K562 (cell line): Measurements from ENCODE around the gene RFX3. TPM values are rescaled to one million over a fixed set of nuclear protein-coding genes. Genes with fewer than 3 reads are reported as not detected.

ENCODE experiments used
- ATAC-seq: fragments of 200-7000 bp; cut with Tn5 transposase; 3 replicates; pipeline ENCODE4 v1.9.1; 2020; ENCODE audit warnings: moderate library complexity
- BruUV-seq: library from RNA; stranded (reverse); fragments of 400-500 nt; replicated peaks from 2 replicates; lab custom pipeline; 2021; lab: Mats Ljungman, UMichigan
- CTCF ChIA-PET: fragments of 300-600 bp; formaldehyde crosslinking; extraction: SDS; loops from one replicate; lab custom pipeline; 2021; ENCODE audit warnings: low intra/inter-chr PET ratio; lab: Yijun Ruan, JAX
- POLR2A ChIA-PET: fragments of 300-600, 350-650 bp; sonication (Branson Sonifier 250); formaldehyde crosslinking; extraction: SDS; loops from one replicate; lab custom pipeline; 2021; ENCODE audit warnings: antibody characterized with exemption, inconsistent platforms; lab: Yijun Ruan, JAX
- DNase-seq, 4 experiments: peaks; one replicate each; pipeline versions ENCODE4 v3.0.0 to v3.0.0-alpha.2; 2011 to 2018; ENCODE audit warnings: low spot score in 3 of 4, mixed read lengths in 3 of 4; ENCODE audit errors: extremely low read depth in 1 of 4
- FAIRE-seq: peaks from 2 replicates; lab custom pipeline; 2011; peaks lifted over from hg19 to GRCh38; lab: Jason Lieb, UNC
- H2AFZ ChIP-seq: 2 replicates; pipeline ENCODE4 v1.6.0; 2011; ENCODE audit warnings: low read depth, low read length, control low read depth, inconsistent platforms
- H3K27ac ChIP-seq: fragments of 200-600 bp; 3 replicates; pipeline ENCODE4 v1.8.0; 2011; ENCODE audit warnings: low read depth, mild to moderate bottlenecking, control low read depth, inconsistent platforms, low read length, moderate library complexity, mixed read lengths; ENCODE audit errors: extremely low read depth
- H3K27me3 ChIP-seq, 2 experiments: fragments of 300-600 bp in 1 of 2; 2 replicates in 1 of 2; 3 replicates in 1 of 2; pipeline versions ENCODE4 v1.6.0 to v1.8.0; 2011; ENCODE audit warnings: inconsistent platforms in 2 of 2, low read length in 2 of 2, mild to moderate bottlenecking in 1 of 2, mixed read lengths in 1 of 2, moderate library complexity in 1 of 2; ENCODE audit not compliant: control insufficient read depth in 2 of 2, insufficient read depth in 2 of 2
- H3K36me3 ChIP-seq: fragments of 300-600 bp; 3 replicates; pipeline ENCODE4 v1.8.0; 2011; ENCODE audit warnings: mild to moderate bottlenecking, low read length, inconsistent platforms; ENCODE audit not compliant: control insufficient read depth, insufficient read depth
- H3K4me1 ChIP-seq, 2 experiments: fragments of 200-600 bp in 1 of 2; replicated peaks in 1 of 2; 2 replicates in 1 of 2; 3 replicates in 1 of 2; pipeline versions ENCODE4 v1.5.1 to v1.8.0; 2011; ENCODE audit warnings: inconsistent platforms in 2 of 2, low read length in 2 of 2, mild to moderate bottlenecking in 1 of 2, mixed read lengths in 1 of 2, moderate library complexity in 1 of 2; ENCODE audit not compliant: control insufficient read depth in 2 of 2, insufficient read depth in 2 of 2
- H3K4me2 ChIP-seq: 2 replicates; pipeline ENCODE4 v1.6.1; 2011; ENCODE audit warnings: low read length, control low read depth, inconsistent platforms, mixed read lengths; ENCODE audit not compliant: insufficient read depth
- H3K4me3 ChIP-seq: fragments of 200-600 bp; sonication (generic), shearing (Covaris generic); 2 replicates; pipeline ENCODE4 v1.5.1; 2016; ENCODE audit warnings: control low read depth, inconsistent platforms
- H3K79me2 ChIP-seq: fragments of 200-600 bp; 3 replicates; pipeline ENCODE4 v1.8.0; 2011; ENCODE audit warnings: low read length, inconsistent platforms; ENCODE audit not compliant: control insufficient read depth, insufficient read depth
- H3K9ac ChIP-seq, 2 experiments: 2 replicates each; pipeline versions ENCODE4 v1.6.0 to v1.6.1; 2011; ENCODE audit warnings: low read depth in 2 of 2, low read length in 2 of 2, control low read depth in 1 of 2, inconsistent platforms in 1 of 2, mild to moderate bottlenecking in 1 of 2, mixed read lengths in 1 of 2; ENCODE audit not compliant: insufficient read depth in 1 of 2
- H3K9me1 ChIP-seq: one replicate; pipeline ENCODE4 v1.6.0; 2011; ENCODE audit warnings: inconsistent platforms, mild to moderate bottlenecking, low read length, moderate library complexity; ENCODE audit not compliant: control insufficient read depth, insufficient read depth
- H3K9me3 ChIP-seq: replicated peaks from 2 replicates; pipeline ENCODE4 v1.5.1; 2011; ENCODE audit warnings: low read depth, low read length, inconsistent platforms; ENCODE audit not compliant: control insufficient read depth, insufficient read depth
- H4K20me1 ChIP-seq: replicated peaks from 2 replicates; pipeline ENCODE4 v1.6.1; 2011; ENCODE audit warnings: low read length, inconsistent platforms, mixed read lengths; ENCODE audit not compliant: control insufficient read depth, insufficient read depth
- ARID1B ChIP-seq: fragments of 450-650 bp; IDR thresholded peaks from 2 replicates; pipeline ENCODE4 v1.6.1; 2016; ENCODE audit warnings: antibody characterized with exemption, mild to moderate bottlenecking, inconsistent platforms
- BCOR ChIP-seq: fragments of 450-650 bp; IDR thresholded peaks from 2 replicates; pipeline ENCODE4 v1.6.1; 2016
- BDP1 ChIP-seq: IDR thresholded peaks from 3 replicates; pipeline ENCODE4 v1.6.1; 2011; ENCODE audit not compliant: insufficient read length, insufficient read depth
- BRF2 ChIP-seq: IDR thresholded peaks from 3 replicates; pipeline ENCODE4 v1.6.1; 2011; ENCODE audit warnings: borderline replicate concordance, mild to moderate bottlenecking; ENCODE audit not compliant: insufficient read length, insufficient read depth
- DEAF1 ChIP-seq: fragments of 450-650 bp; formaldehyde crosslinking; IDR thresholded peaks from 2 replicates; pipeline ENCODE4 v1.4.0; 2020; ENCODE audit warnings: mild to moderate bottlenecking, moderate library complexity
- FOSL1 ChIP-seq: fragments of 200-800 bp; sonication (Bioruptor generic); conservative IDR thresholded peaks from 2 replicates; pipeline ENCODE4 v1.6.1; 2016; ENCODE audit warnings: missing genetic modification characterization, missing compliant biosample characterization
- HOXB6 ChIP-seq: fragments of 250-450 bp; sonication (Bioruptor Pico); IDR thresholded peaks from 2 replicates; pipeline ENCODE4 v1.5.1; 2022; ENCODE audit warnings: mild to moderate bottlenecking, borderline replicate concordance
- KDM1A ChIP-seq, 2 experiments: fragments of 450-650 bp; IDR thresholded peaks; 2 replicates each; pipeline ENCODE4 v1.6.1; 2016; ENCODE audit warnings: mild to moderate bottlenecking in 2 of 2
- KDM4B ChIP-seq, 2 experiments: fragments of 450-650 bp in 1 of 2; sonication (generic) in 1 of 2; IDR thresholded peaks; 2 replicates each; pipeline ENCODE4 v1.6.1; 2016 to 2017; ENCODE audit warnings: borderline replicate concordance in 2 of 2, antibody characterized with exemption in 1 of 2, low read depth in 1 of 2, mild to moderate bottlenecking in 1 of 2
- PCBP2 ChIP-seq: fragments of 200-400 bp; formaldehyde crosslinking; IDR thresholded peaks from 2 replicates; pipeline ENCODE4 v1.6.1; 2018; ENCODE audit warnings: low read length, low read depth, mild to moderate bottlenecking, moderate library complexity; ENCODE audit not compliant: poor library complexity, severe bottlenecking
- RBM22 ChIP-seq: fragments of 200-400 bp; formaldehyde crosslinking; IDR thresholded peaks from 2 replicates; pipeline ENCODE4 v1.6.1; 2018; ENCODE audit warnings: low read length, low read depth; ENCODE audit not compliant: poor library complexity, severe bottlenecking
- RBM25 ChIP-seq: fragments of 200-400 bp; formaldehyde crosslinking; IDR thresholded peaks from 2 replicates; pipeline ENCODE4 v1.6.1; 2018; ENCODE audit warnings: low read length, low read depth, moderate library complexity; ENCODE audit not compliant: severe bottlenecking
- SMARCE1 ChIP-seq: fragments of 450-650 bp; IDR thresholded peaks from 2 replicates; pipeline ENCODE4 v1.7.1; 2016; ENCODE audit warnings: mild to moderate bottlenecking
- SRSF9 ChIP-seq: fragments of 200-400 bp; formaldehyde crosslinking; IDR thresholded peaks from 2 replicates; pipeline ENCODE4 v1.6.1; 2017; ENCODE audit warnings: low read depth, low read length, borderline replicate concordance
- SUPT5H ChIP-seq: fragments of 450-650 bp; IDR thresholded peaks from 2 replicates; pipeline ENCODE4 v1.6.1; 2016
- ZFPM2 ChIP-seq: fragments of 250-450 bp; sonication (Bioruptor Pico); IDR thresholded peaks from 2 replicates; pipeline ENCODE4 v1.5.1; 2022; ENCODE audit warnings: mild to moderate bottlenecking
- ZNF696 ChIP-seq: fragments of 250-450 bp; sonication (Bioruptor Pico); conservative IDR thresholded peaks from 2 replicates; pipeline ENCODE4 v1.4.0; 2020; ENCODE audit warnings: mild to moderate bottlenecking, moderate library complexity
- in situ Hi-C: fragments of 300-500 bp; cut with MboI; formaldehyde crosslinking; loops from 4 replicates; pipeline ENCODE4 v1.15.0; 2018; ENCODE audit warnings: inconsistent platforms, mixed read lengths
- intact Hi-C: fragments of 100-400 bp; cut with micrococcal nuclease; formaldehyde crosslinking; loops from 2 replicates; pipeline ENCODE4 v1.14.2; 2022
- polyA plus RNA-seq, 8 experiments: library from polyadenylated mRNA; depleted of rRNA in 4 of 8; stranded (reverse) in 5 of 8; unstranded in 3 of 8; fragments of >200 nt; fragmentation: Nextera tagmentation in 2 of 8; fragmentation: Illumina TruSeq in 1 of 8; extraction: Ambion mirVana in 2 of 8; extraction: Trizol in 1 of 8; gene quantifications; 2 replicates each; pipeline versions ENCODE4 v1.2.1 to v1.2.3, GENCODE V29; 2011 to 2014; ENCODE audit warnings: inconsistent platforms in 1 of 8, missing spikeins in 1 of 8
- total RNA-seq, 7 experiments: library from RNA; depleted of rRNA in 6 of 7; stranded (reverse); fragments of >200 nt in 6 of 7; fragmentation: Illumina TruSeq in 2 of 7; extraction: Trizol in 2 of 7; gene quantifications; 2 replicates each; pipeline versions ENCODE4 v1.2.1 to v1.2.3, GENCODE V29; 2011 to 2021; ENCODE audit warnings: low replicate concordance in 1 of 7

The RFX3 gene
- total and polyA plus RNA-seq, 9 of the 15 experiments (the other 6 are each of a cell fraction or from before 2014, with no cell fraction given): 0.86 to 4.9 (median 2.0) TPM

GRCh38 chr9:3415906-3416305 lies 109.9 kb downstream of the RFX3 start:
- CTCF ChIA-PET: no interaction called here
- POLR2A ChIA-PET: no interaction called here
- in situ Hi-C loops: no loop called here
- no peak for FAIRE-seq
- Histone ChIP-seq H4K20me1 (no peaks in the 10 kb centered on the region), H2AFZ (no peak overlapping the region), H3K36me3 (no peaks in the 10 kb centered on the region), H3K79me2 (no peaks in the 10 kb centered on the region), H3K27ac (no peak overlapping the region), H3K4me1 (no peaks in the 10 kb centered on the region), H3K9me3 (no peaks in the 10 kb centered on the region), H3K4me2 (no peak overlapping the region), H3K27me3 (no peaks in the 10 kb centered on the region), H3K9me1 (no peaks in the 10 kb centered on the region), H3K4me3 (no peak overlapping the region), H3K9ac (no peak overlapping the region)
- no peak for ATAC-seq
- no peak for TF ChIP-seq FOSL1
- intact Hi-C loops: no loop called here
- DNase-seq: no peak
- no TSS peak for BruUV-seq

GRCh38 chr9:3413984-3414383 lies 111.8 kb downstream of the RFX3 start:
- ChIA-PET CTCF (no interaction called here), POLR2A (no interaction called here)
- no TSS peak for BruUV-seq
- Histone ChIP-seq H3K79me2 (no peaks in the 10 kb centered on the region), H3K4me3 (no peak overlapping the region), H3K27ac (no peak overlapping the region), H2AFZ (no peak overlapping the region), H3K9me3 (no peaks in the 10 kb centered on the region), H3K4me1 (no peaks in the 10 kb centered on the region), H3K36me3 (no peaks in the 10 kb centered on the region), H3K4me2 (no peak overlapping the region), H4K20me1 (no peaks in the 10 kb centered on the region), H3K9me1 (no peaks in the 10 kb centered on the region), H3K27me3 (no peaks in the 10 kb centered on the region), H3K9ac (no peak overlapping the region)
- intact Hi-C loops (no loop called here), in situ Hi-C loops (no loop called here)
- DNase-seq (no peak), FAIRE-seq (no peak), ATAC-seq (no peak)
- TF ChIP-seq BRF2 (no peak), ZFPM2 (CRISPR knock-in tag) (no peak), ARID1B (no peak), HOXB6 (no peak), BDP1 (no peak), BCOR (no peak), RBM22 (no peak), SMARCE1 (no peak), KDM4B (IDR thresholded peaks at IDR 0.05; ENCODE audit: borderline replicate concordance in 2 of 2, low read depth in 1 of 2) (no peak), ZNF696 (CRISPR knock-in tag) (no peak), PCBP2 (no peak), KDM1A (IDR thresholded peaks at IDR 0.05) (no peak), SRSF9 (no peak), DEAF1 (CRISPR knock-in tag) (no peak), RBM25 (no peak), SUPT5H (no peak)
